IPS DF 19.7 (cell line): Measurements from ENCODE around the gene C10orf62.
"Not testable (repeated sequence)": the region's sequence is repeated elsewhere in the genome, so short reads cannot be mapped to it uniquely, and the experiment has no call there.

Experiments
- DNase-seq: peaks from one replicate; pipeline ENCODE4 v3.0.0-alpha.2; 2013; ENCODE audit warnings: low read depth, low spot score

Gene C10orf62

DNA sequence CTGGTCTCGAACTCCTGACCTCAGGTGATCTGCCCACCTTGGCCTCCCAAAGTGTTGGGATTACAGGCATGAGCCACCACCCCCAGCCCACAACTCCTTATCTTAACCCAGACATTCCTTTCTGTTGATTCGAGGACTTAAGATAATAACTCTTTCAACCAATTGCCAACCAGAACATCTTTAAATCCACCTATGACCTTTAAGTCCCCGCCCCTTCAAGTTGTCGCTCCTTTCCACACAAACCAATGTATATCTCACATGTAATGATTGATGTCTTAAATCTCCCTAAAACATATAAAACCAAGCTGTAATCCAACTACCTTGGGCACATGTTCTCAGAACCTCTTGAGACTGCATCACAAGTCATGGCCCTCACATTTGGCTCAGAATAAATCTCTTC, 24.7 kb upstream of the C10orf62 start:
- no peak for DNase-seq

DNA sequence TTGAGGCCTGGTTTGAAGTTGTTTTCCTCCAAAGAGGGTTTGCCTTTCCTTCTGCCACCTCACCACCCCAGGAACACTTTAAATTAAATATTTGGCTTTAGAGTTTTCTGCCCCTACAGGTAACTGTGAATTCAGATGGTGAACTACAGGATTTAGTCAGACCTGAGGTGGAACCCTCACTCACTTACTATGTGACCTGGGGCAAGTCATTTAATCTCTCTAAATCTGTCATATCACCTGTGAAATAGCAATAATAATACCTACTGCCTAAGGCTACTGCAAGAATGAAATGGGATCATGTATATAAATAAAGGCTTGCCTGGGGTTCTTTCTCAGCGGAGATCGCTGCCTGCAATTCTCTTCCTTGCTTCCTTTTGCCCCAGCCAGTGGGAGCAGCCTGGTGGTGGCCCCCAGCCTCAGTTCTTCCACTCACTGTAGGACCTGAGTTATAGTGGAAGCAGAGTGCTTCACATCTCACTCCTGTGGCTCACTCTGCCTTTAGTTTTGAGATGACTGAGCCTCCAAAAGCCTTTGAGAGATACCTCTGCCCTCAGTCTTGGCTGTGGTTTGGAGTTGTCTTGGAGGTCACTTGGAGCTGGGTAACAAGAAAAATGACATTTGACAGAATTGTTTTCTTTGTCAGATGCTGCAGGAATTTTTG, 23.1 kb upstream of the C10orf62 start:
- no peak for DNase-seq

DNA sequence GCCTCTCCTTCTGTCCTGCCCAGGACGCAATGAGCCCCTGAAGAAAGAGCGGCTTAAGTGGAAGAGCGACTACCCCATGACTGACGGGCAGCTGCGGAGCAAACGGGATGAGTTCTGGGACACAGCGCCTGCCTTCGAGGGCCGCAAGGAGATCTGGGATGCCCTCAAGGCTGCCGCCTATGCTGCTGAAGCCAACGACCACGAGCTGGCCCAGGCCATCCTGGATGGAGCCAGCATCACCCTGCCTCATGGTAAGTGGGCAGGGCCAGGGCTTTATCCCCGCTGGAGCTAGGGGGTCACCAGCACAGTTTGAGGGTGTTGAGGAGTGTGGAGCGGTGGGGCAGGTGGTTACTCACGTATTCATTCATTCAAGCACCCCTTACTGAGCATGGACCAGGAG, 21.6 kb upstream of the C10orf62 start:
- DNase-seq = no peak

DNA sequence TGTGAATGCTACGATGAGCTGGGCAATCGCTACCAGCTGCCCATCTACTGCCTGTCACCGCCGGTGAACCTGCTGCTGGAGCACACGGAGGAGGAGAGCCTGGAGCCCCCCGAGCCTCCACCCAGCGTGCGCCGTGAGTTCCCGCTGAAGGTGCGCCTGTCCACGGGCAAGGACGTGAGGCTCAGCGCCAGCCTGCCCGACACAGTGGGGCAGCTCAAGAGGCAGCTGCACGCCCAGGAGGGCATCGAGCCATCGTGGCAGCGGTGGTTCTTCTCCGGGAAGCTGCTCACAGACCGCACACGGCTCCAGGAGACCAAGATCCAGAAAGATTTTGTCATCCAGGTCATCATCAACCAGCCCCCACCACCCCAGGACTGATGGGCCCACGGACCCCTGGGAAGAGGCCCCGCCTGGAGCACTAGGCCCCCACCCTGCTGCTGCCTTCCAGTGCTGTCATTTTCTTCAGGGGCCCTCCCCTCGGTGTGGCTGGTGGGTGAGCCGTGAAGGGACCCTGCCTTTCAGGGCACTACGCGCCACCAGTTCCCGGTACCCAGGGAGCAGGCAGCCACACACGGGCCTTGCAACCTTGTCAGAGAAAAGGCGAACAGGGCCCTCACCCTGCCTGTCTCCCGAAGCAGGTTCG, 19.3 kb upstream of the C10orf62 start:
- DNase-seq = no peak

DNA sequence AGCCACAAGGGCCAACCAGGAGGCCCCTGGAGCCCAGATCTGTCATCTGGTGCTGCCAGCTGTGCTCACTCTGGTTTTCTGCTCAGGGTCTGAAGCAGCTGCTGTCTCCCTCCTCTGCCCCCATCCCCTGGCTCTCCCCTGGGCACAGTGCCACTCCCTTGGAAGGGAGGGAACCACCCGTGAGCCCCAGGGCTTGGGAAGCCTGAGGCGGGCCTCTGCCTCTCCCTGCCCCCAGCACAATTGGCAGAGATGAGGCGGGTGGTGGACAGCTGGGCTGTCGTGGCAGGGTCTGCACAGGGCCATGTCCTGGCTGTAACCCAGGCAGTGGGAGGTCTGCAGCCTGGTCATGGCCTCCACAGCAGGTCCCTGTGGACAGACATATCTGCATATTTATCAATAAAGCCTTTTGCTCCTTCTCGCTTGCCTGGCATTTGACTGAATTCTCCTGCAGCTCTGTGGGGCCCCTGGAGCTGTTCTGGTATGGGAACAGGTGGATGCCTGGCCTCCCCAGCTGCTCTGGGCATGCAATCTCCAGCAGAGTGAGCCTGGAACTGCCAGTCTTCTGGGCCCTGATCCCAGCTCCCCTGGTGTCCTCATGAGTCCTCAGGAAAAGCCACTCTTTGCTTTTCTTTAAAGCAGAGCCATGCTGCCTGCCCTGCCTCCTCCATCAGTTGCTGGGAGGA, 18.6 kb upstream of the C10orf62 start:
- DNase-seq = no peak

DNA sequence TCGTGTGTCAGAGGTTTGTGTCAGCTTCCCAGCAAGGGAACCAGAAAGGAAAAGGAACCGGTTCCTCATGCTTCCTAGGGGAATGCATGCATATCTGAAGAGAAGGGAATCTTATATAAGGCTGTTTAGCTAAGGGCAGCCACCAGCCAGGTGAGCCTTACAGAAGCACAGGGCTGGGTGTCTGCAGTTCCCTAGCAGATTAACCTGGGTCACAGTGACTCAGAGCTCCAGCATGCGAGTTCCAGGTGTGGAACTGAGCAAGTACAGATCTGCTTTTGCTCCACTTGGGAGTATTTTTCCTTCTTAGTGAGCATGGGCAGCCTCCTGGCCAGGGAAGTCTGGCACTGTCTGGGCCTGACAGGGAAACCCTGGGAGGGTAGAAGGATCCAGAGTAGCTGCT, 17.9 kb upstream of the C10orf62 start:
- no peak for DNase-seq

DNA sequence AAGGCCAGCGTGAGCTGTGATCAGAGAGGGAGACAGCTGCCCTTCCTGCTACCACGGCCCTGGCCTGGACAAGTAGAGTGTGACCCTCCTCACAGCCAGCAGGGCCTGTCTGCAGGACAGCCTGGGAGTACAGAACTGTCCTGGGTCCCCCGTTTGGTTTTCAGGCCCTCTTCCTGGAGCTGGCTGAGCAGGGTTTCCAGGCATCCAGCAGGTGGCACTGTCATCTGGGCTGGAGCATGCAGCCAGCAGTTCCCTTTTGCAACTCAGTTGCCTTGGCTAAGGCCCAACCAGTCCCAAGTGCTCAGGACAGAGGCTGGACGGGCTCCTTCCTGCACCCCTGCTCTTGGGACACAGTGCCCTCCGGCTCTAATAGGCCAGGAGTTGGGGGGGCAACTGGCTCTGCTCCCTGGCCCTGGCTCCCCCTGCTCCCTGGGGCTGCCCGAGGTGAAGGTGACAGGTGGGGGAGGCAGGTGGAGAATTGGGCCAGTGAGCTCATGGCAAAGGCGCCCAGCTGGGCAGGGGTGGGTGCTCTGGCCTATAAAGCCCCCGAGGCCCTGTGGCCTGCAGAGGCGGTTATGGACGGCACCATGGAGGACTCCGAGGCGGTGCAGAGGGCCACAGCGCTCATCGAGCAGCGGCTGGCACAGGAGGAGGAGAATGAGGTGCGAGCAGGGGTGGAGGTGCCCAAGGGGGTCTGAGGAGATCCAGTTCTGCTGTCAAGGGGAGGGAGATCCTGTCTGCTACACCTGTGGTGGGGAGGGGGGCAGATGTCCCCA, 17.1 kb upstream of the C10orf62 start, which contains the start of gene ANKRD2:
Gene ANKRD2, plus strand, starts transcription at position 566 of the 776 bp plus-strand sequence. Its CDS starts 10 bp downstream, at position 576.
- no peak for DNase-seq

DNA sequence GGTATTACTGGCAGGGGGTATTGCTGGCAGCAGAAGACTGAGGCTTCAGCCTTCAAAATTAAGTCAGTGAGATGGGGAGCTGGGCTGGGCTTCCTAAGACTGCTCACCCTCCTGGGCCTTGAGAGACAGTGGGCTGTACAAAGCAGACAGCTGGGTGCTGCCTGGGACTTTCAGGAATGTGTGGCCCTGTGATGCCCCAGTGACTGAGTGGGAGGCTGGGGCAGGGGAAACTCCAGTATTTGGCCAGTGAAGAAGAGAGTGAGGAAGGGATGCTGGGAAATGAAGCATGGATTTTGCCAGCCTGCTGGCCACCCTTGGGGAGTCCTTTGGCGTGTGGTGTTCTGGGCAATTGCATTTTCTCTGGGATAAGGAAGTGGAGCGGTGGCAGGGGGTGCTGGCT, 16.5 kb upstream of the C10orf62 start:
- DNase-seq = no peak

DNA sequence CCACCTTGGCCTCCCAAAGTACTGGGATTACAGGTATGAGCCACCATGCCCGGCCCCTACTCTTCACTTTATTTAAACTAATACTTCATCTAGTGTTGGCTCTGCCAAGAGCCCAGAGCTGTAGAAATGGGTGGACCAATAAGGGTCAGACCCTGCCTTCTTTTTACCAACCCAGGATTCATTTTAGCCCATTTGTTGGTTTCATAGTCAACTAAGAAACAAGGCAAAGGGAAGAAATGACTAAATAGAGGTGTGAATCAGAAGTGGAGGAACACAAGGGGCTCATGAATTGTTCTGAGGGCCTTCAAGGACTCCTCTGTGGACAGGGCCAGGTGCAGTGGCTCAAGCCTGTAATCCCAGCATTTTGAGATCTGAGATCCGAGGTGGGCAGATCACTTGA, 15.8 kb upstream of the C10orf62 start:
- DNase-seq = no peak

DNA sequence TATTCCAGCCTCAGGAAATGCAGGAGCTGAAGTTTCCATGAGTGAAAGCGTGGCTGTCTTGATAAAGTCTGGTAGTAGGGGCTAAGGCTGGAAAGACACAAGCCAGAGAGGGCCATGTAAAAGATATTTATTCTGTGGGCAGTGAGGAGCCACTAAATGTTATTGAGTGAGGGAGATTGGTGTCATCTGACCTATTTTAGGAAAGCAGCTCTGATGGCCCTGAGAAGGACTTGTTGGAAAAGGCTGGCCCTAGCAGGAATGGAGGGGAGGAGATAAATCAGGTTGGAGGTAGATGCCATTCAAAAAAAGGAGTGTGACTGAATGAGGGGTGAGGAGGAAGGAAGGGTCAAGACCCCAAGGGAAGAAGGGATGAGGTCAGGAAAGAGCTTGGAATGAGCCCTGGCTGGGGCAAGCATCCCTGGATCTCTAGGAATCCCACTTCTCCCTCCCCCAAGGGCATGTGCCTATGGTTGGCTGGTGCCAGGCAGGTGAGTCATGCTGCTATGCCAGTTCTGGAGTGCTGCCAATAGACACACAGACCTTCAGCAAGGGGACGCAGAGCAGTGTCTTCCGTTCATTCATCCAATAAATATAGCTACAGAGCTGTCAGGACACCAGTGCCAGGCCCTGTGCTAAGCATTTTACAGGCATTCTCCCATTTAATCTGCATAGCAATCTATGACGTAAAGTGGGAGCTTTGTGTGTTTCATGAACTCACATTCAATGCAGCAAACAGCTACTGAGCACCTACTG, 15.0 kb upstream of the C10orf62 start:
- no peak for DNase-seq

DNA sequence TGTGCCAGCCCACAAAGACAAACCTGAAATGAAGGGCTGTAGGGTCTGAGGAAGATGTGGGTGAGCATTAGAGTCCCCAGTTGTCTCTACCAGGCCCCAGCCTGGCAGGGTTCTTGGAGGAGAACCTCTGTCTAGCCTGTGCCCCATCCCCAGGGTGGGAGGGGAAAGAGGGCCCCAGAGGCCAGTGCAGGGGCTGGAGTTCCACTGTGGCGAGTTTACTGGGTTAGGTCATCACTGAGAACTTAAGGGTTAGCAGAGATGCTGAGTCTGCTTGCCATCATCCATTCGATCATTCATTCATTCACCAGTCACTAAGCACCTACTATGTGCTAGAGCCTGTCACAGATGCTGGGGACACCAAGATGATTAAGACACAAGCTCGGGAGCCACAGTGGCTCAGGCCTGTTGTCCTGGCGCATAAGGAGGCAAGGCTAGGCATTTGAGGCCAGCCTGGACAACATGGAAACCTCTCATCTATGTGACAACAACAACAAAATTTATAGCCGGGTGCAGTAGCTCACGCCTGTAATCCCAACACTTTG, 14.3 kb upstream of the C10orf62 start:
- DNase-seq = no peak

DNA sequence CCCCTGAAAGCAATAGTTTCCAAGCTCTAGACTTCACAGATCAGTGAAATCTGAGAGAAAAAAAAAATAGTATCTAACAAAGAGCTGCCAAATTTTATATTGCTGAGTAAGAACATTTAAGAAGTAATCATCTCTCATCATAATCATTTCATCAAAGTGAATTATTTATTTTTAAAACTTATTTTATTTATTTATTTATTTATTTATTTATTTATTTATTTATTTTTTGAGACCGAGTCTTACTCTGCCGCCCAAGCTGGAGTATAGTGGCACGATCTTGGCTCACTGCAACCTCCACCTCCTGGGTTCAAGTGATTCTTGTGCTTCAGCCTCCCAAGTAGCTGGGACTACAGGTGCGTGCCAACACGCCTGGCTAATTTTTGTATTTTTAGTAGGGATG, 13.0 kb upstream of the C10orf62 start:
- DNase-seq = not testable (repeated sequence)

DNA sequence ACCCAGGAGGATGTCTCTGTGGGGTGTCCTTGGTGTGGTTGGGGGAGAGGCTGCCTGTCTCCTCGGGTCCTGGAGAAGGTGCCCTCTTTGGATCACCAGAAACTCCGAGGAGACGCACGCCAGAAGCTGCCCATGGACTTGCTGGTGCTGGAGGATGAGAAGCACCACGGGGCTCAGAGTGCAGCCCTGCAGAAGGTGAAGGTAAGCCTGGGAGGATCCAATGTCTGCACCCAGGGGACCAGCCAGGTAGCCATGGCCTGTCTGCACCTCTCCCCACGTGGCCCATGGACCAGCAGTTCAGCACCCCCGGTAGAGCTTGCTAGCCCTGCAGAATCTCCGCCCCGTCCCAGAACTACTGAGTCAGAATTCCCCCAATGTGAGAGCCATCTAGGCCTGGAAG, 11.8 kb upstream of the C10orf62 start:
- DNase-seq = no peak

DNA sequence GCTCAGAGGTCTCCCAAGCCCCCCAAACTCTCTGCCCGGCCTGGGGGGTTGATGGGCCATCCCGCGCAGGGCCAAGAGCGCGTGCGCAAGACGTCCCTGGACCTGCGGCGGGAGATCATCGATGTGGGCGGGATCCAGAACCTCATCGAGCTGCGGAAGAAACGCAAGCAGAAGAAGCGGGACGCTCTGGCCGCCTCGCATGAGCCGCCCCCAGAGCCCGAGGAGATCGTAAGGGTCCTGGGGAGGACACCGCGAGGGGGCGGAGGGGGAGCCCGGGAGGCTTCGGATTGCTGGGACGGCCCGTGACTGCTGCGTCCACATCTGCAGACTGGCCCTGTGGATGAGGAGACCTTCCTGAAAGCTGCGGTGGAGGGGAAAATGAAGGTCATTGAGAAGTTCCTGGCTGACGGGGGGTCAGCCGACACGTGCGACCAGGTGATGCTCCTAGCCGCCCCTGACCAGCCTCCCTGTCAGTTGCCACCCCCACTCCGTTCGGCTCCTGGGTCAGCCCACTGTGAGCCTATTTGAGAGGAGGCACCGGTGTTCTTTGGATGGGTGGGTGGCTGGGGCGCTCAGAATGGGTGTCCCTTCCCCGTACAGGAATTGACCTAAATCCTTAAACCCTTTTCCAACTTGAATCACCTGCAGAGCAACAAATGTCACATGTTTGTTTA, 11.2 kb upstream of the C10orf62 start:
- no peak for DNase-seq

DNA sequence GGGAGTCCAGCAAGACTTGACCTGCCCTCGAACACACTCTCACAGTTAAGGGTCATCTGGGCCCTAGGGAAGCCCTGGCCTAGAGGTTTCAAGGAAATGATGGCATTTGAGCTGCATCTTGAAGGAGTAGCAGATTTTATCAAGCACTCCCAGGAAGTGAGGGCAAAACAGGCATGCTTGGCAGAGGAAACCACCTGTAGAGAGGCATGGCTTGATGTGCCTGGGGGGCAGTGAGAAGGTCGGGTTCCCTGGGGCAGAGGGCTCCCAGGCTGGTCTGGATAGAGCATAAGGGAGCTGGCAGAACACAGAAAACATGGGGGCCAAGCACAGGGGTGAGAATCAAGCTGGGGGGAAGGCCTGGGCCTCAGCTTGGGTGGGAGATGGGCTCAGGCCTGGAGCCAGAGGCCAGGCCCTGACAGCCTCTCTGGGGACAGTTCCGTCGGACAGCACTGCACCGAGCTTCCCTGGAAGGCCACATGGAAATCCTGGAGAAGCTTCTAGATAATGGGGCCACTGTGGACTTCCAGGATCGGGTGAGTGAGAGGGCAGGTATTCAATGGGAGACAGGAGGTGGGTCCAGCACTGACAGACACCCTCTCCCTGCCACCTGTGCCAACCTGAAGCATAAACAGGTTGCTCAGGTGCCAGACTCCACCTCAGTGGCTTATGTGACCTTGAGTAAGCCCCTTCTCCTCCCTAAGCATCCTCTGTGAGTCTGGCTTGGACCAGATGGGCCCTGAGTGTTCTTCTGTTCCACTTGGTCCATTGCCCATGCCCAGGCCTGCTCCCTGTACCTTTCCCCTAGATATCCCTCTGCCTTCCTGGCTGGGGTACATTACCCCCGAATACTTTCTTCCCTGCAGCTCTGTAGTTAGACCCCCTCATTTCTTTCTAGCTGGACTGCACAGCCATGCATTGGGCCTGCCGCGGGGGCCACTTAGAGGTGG, 8.8 kb upstream of the C10orf62 start:
- DNase-seq = no peak

DNA sequence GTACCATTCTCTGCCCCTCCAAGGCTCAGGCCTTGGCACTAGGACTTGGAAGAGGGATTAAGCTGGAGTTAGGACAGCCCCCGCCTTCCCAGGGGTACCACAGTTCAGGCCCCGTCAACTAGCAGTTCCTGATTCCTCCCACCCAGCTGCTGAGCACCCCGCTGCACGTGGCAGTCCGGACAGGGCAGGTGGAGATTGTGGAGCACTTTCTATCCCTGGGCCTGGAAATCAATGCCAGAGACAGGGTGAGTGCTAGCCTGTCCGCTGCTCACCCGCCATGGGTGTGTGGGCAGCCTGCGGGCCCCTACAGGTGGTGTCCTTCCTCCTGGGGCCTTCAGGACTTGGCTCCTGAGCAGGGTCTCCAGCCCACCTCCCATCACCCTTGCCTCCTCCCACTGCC, 7.4 kb upstream of the C10orf62 start:
- no peak for DNase-seq

DNA sequence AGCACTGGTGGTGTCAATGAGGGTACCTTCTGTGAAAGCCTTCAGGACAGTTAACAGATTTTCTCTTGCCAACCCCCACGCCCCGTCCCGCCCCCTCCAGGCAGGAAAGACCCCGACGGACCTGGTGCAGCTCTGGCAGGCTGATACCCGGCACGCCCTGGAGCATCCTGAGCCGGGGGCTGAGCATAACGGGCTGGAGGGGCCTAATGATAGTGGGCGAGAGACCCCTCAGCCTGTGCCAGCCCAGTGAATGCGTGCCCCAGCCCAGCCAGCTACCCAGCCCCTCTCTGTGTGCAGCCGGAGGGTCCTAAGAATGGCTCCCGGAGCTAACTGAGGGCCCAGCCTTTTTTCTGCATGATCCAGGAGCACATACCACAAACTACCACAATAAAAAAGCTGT, 6.0 kb upstream of the C10orf62 start:
- DNase-seq = no peak

DNA sequence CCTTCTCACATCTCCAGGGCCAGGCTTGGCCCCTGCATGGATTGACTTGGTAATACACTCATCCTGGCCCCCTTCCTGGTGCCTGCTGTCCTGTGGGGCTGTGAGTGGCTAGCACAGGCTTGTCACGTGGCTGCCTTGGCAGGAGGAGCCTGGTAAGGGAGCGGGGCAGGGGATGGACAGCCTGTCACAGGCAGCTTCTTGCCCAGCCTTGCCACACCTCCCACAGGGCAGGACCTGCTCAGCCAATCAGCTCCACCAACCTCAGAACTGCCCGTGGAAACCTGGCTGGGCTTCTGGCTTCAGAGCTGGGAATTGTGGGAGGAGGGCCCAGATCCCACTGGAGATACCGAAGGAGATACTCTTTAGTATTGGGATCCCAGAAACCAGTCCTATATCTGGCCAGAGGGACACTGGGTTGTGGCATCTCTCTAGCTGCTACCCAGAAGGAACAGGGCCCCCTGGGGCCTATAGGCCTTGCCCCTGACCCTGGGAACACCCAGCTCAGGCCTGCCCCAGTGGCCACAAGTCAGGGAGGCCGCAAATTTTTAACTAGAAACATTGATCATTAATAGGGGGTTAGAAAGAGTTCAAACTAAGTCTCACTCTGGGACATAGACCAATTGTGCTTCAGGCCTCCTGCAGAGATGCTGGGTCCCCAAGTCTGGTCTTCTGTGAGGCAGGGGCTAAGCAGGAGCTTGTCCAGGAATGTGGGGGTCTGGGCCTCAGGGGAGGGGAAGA, 5.3 kb upstream of the C10orf62 start, which contains the start of gene HOGA1:
Gene HOGA1, plus strand, starts transcription at position 330 of the 738 bp plus-strand sequence. Its CDS starts 315 bp downstream, at position 645.
- peak; percentile 65 for DNase-seq
